ENCODE data around the gene FETUB.
"Not testable (repeated sequence)": the region's sequence is repeated elsewhere in the genome, so short reads cannot be mapped to it uniquely, and the experiment has no call there.

The FETUB gene

GRCh38 chr3:186614266-186614596 lies 26.0 kb upstream of the FETUB start:
- DNase-seq: no peak

GRCh38 chr3:186614597-186615483 lies 25.4 kb upstream of the FETUB start:
- peak; percentile 43 for DNase-seq

- DNase-seq: no peak
Measured at GRCh38 chr3:186616299-186616617, 23.9 kb upstream of the FETUB start.

GRCh38 chr3:186617036-186617946 lies 22.9 kb upstream of the FETUB start:
- DNase-seq: peak; percentile 72

GRCh38 chr3:186618318-186618938 lies 21.8 kb upstream of the FETUB start:
- DNase-seq: no peak

- no peak for DNase-seq
Measured at GRCh38 chr3:186619787-186620212, 20.4 kb upstream of the FETUB start.

GRCh38 chr3:186620213-186621092 lies 19.7 kb upstream of the FETUB start:
- DNase-seq: no peak

- no peak for DNase-seq
Measured at GRCh38 chr3:186621894-186622650, 18.1 kb upstream of the FETUB start.

- DNase-seq: no peak
Measured at GRCh38 chr3:186622651-186623310, 17.4 kb upstream of the FETUB start.

GRCh38 chr3:186624598-186624997 lies 15.6 kb upstream of the FETUB start:
- no peak for DNase-seq

GRCh38 chr3:186625600-186626042 lies 14.6 kb upstream of the FETUB start:
- DNase-seq: no peak

- DNase-seq: no peak
Measured at GRCh38 chr3:186626254-186626847, 13.8 kb upstream of the FETUB start.

GRCh38 chr3:186627852-186628414 lies 12.3 kb upstream of the FETUB start:
- DNase-seq: no peak

- no peak for DNase-seq
Measured at GRCh38 chr3:186628756-186629155, 11.4 kb upstream of the FETUB start.

GRCh38 chr3:186630950-186631641 lies 9.1 kb upstream of the FETUB start:
- no peak for DNase-seq

- no peak for DNase-seq
Measured at GRCh38 chr3:186633481-186633880, 6.7 kb upstream of the FETUB start.

GRCh38 chr3:186634207-186634606 lies 6.0 kb upstream of the FETUB start:
- DNase-seq: not testable (repeated sequence)

- DNase-seq: no peak
Measured at GRCh38 chr3:186635532-186635931, 4.7 kb upstream of the FETUB start.

- no peak for DNase-seq
Measured at GRCh38 chr3:186636536-186636935, 3.7 kb upstream of the FETUB start.

GRCh38 chr3:186637686-186638085 lies 2.5 kb upstream of the FETUB start:
- no peak for DNase-seq
